HG02571 (cell line): ENCODE data around the gene PCDHA10.
"Not testable (repeated sequence)": the region's sequence is repeated elsewhere in the genome, so short reads cannot be mapped to it uniquely, and the experiment has no call there.

Source experiments
- ATAC-seq: cut with Tn5 transposase; IDR thresholded peaks from one replicate; pipeline ENCODE4 v1.9.1; 2021; ENCODE audit warnings: mild to moderate bottlenecking, moderate library complexity; ENCODE audit not compliant: unreplicated experiment

Gene PCDHA10

GRCh38 chr5:140842798-140843733 is 12.6 kb upstream of the PCDHA10 start:
- no peak for ATAC-seq

- not testable (repeated sequence) for ATAC-seq
These were observed 7.3 kb upstream of the PCDHA10 start, which contains the start of gene PCDHA9 for GRCh38 chr5:140848139-140849102. Gene PCDHA9, plus strand, starts transcription at chr5:140848382. Its CDS starts 114 bp downstream, at chr5:140848496.

- not testable (repeated sequence) for ATAC-seq
These were observed 5.7 kb upstream of the PCDHA10 start for GRCh38 chr5:140849831-140850634.

GRCh38 chr5:140857177-140857986 is 1.7 kb downstream of the PCDHA10 start:
- ATAC-seq: no peak

GRCh38 chr5:140857987-140858240 is 2.2 kb downstream of the PCDHA10 start:
- no peak for ATAC-seq

- no peak for ATAC-seq
These were observed 7.0 kb downstream of the PCDHA10 start for GRCh38 chr5:140862441-140863295.

GRCh38 chr5:140868721-140869554 is 13.2 kb downstream of the PCDHA10 start, which contains the start of gene PCDHA11:
Gene PCDHA11, plus strand, starts transcription at chr5:140868957. Its CDS starts 147 bp downstream, at chr5:140869104.
- no peak for ATAC-seq

- no peak for ATAC-seq
These were observed 13.8 kb downstream of the PCDHA10 start for GRCh38 chr5:140869555-140869886.

GRCh38 chr5:140870221-140871201 is 14.8 kb downstream of the PCDHA10 start:
- no peak for ATAC-seq

GRCh38 chr5:140875085-140876065 is 19.7 kb downstream of the PCDHA10 start, which contains the start of gene PCDHA12:
Gene PCDHA12, plus strand, starts transcription at chr5:140875308. Its CDS starts 165 bp downstream, at chr5:140875473.
- ATAC-seq: no peak

GRCh38 chr5:140876541-140877261 is 21.0 kb downstream of the PCDHA10 start:
- ATAC-seq: not testable (repeated sequence)

GRCh38 chr5:140877262-140877581 is 21.5 kb downstream of the PCDHA10 start:
- no peak for ATAC-seq

- no peak for ATAC-seq
These were observed 26.3 kb downstream of the PCDHA10 start, which contains the start of gene PCDHA13 for GRCh38 chr5:140881889-140882590. Gene PCDHA13, plus strand, starts transcription at chr5:140882124. Its CDS starts 145 bp downstream, at chr5:140882269.

GRCh38 chr5:140882591-140882899 is 26.8 kb downstream of the PCDHA10 start:
- ATAC-seq: no peak

GRCh38 chr5:140883373-140883772 is 27.7 kb downstream of the PCDHA10 start:
- ATAC-seq: no peak
